Loucy (cell line): ENCODE data around the gene METTL18.

Experiments used
- H2AFZ ChIP-seq: fragments of 200-600 bp; sonication (generic); 2 replicates; pipeline ENCODE4 v1.6.0; 2016; ENCODE audit warnings: antibody characterized with exemption, mild to moderate bottlenecking, low read length, moderate library complexity
- H3F3A ChIP-seq: fragments of 200-600 bp; 2 replicates; pipeline ENCODE4 v1.6.0; 2016; ENCODE audit warnings: antibody characterized with exemption, low read depth, mild to moderate bottlenecking
- H3K27me3 ChIP-seq: fragments of 200-600 bp; sonication (generic); 2 replicates; pipeline ENCODE4 v1.6.1; 2014; ENCODE audit warnings: low read length, mild to moderate bottlenecking; ENCODE audit not compliant: insufficient read depth, poor library complexity, severe bottlenecking
- H3K36me3 ChIP-seq: fragments of 200-600 bp; sonication (generic); 2 replicates; pipeline ENCODE4 v1.6.1; 2016; ENCODE audit warnings: low read length; ENCODE audit not compliant: insufficient read depth
- H3K4me1 ChIP-seq: fragments of 200-600 bp; sonication (generic); 2 replicates; pipeline ENCODE4 v1.5.1; 2014; ENCODE audit warnings: low read length, mild to moderate bottlenecking; ENCODE audit not compliant: insufficient read depth, poor library complexity, severe bottlenecking
- H3K4me2 ChIP-seq: fragments of 200-600 bp; sonication (generic); 2 replicates; pipeline ENCODE4 v1.6.0; 2014; ENCODE audit warnings: antibody characterized with exemption, low read length, low read depth, mild to moderate bottlenecking; ENCODE audit not compliant: poor library complexity, severe bottlenecking
- H3K4me3 ChIP-seq: fragments of 200-600 bp; sonication (generic); 2 replicates; pipeline ENCODE4 v1.5.1; 2014; ENCODE audit warnings: low read length, mild to moderate bottlenecking, mixed read lengths; ENCODE audit not compliant: poor library complexity, severe bottlenecking
- H3K79me2 ChIP-seq: fragments of 200-600 bp; sonication (generic); 2 replicates; pipeline ENCODE4 v1.6.1; 2014; ENCODE audit warnings: low read length; ENCODE audit not compliant: insufficient read depth
- H3K9ac ChIP-seq: fragments of 200-600 bp; sonication (generic); 2 replicates; pipeline ENCODE4 v1.6.0; 2014; ENCODE audit warnings: mild to moderate bottlenecking, low read depth, low read length, moderate library complexity; ENCODE audit not compliant: poor library complexity, severe bottlenecking
- H3K9me2 ChIP-seq: fragments of 200-600 bp; sonication (generic); replicated peaks from 2 replicates; pipeline ENCODE4 v1.6.1; 2016; ENCODE audit warnings: low read depth, low read length, mixed read lengths
- H3K9me3 ChIP-seq: fragments of 200-600 bp; sonication (generic); 2 replicates; pipeline ENCODE4 v1.6.1; 2014; ENCODE audit warnings: mild to moderate bottlenecking, antibody characterized with exemption, low read length, low read depth; ENCODE audit not compliant: insufficient read depth
- H4K20me1 ChIP-seq: fragments of 200-600 bp; sonication (generic); 2 replicates; pipeline ENCODE4 v1.6.0; 2014; ENCODE audit warnings: antibody characterized with exemption, low read length, mild to moderate bottlenecking; ENCODE audit not compliant: insufficient read depth, poor library complexity, severe bottlenecking
- CTCF ChIP-seq: fragments of 200-600 bp; sonication (generic); conservative IDR thresholded peaks from 2 replicates; pipeline ENCODE4 v1.5.1; 2014; ENCODE audit warnings: mild to moderate bottlenecking, antibody characterized with exemption, low read length
- EZH2phosphoT487 ChIP-seq: fragments of 200-600 bp; IDR thresholded peaks from 2 replicates; pipeline ENCODE4 v1.6.1; 2018; ENCODE audit warnings: antibody characterized with exemption, mild to moderate bottlenecking, moderate library complexity, borderline replicate concordance

METTL18 gene

DNA sequence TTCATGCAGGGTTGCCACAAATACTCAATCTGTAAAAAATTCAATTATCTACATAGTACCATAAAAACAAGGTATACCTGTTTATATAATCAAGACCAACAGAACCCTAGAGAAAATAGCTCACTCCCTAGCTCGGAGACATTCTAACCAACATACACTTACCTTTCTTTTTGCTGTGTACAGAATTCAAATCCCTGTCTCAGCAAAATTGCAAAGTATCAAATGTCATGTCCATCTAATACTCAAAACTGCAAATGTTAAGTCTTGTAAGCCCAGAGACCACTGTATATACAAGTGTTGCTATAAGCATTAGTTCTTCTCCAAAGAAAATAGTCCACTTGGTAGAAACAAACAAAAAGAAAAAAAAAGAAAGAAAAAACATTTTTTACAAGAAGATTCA is 44.7 kb downstream of the METTL18 start:
- H2AFZ ChIP-seq = no peak overlapping the region
- H3K79me2 ChIP-seq = no peaks in the 10 kb centered on the region
- H3K27me3 ChIP-seq = no peaks in the 10 kb centered on the region
- no peak for TF ChIP-seq CTCF
- TF ChIP-seq EZH2phosphoT487 = no peak
- H3K9ac ChIP-seq = no peak overlapping the region
- no peaks in the 10 kb centered on the region for H3K9me3 ChIP-seq
- H3K9me2 ChIP-seq = no peaks in the 10 kb centered on the region
- H3K4me1 ChIP-seq = no peaks in the 10 kb centered on the region
- no peak overlapping the region for H3K4me2 ChIP-seq
- H3K4me3 ChIP-seq = no peak overlapping the region
- no peaks in the 10 kb centered on the region for H4K20me1 ChIP-seq
- H3K36me3 ChIP-seq = no peaks in the 10 kb centered on the region
- H3F3A ChIP-seq = no peaks in the 10 kb centered on the region

DNA sequence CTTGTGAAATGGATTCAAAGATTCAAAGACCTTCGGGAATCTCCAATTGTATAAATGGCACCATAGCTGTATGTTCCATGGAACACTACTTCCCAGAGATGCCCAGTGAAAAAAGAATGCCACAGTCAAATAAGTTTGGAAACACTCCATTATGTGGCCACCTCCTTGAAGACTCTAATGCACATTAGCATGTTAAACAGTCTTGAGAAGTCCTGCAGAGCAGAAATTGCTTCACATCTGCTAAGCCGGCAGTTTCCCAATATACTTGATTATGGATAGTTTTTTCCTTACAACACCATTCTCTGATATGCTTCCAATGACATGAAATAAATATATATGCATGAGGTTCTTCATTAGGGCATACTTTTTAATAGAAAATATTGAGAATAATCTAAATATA is 48.2 kb downstream of the METTL18 start:
- H3K9ac ChIP-seq = no peak overlapping the region
- no peaks in the 10 kb centered on the region for H4K20me1 ChIP-seq
- no peaks in the 10 kb centered on the region for H3K36me3 ChIP-seq
- H2AFZ ChIP-seq = no peak overlapping the region
- H3K27me3 ChIP-seq = no peaks in the 10 kb centered on the region
- no peak overlapping the region for H3K4me2 ChIP-seq
- no peaks in the 10 kb centered on the region for H3K9me2 ChIP-seq
- H3F3A ChIP-seq = no peaks in the 10 kb centered on the region
- TF ChIP-seq CTCF = no peak
- no peak for TF ChIP-seq EZH2phosphoT487
- no peaks in the 10 kb centered on the region for H3K9me3 ChIP-seq
- H3K4me3 ChIP-seq = no peak overlapping the region
- H3K4me1 ChIP-seq = no peaks in the 10 kb centered on the region
- no peaks in the 10 kb centered on the region for H3K79me2 ChIP-seq

- H3K4me1 ChIP-seq = no peaks in the 10 kb centered on the region
- H2AFZ ChIP-seq = no peak overlapping the region
- no peaks in the 10 kb centered on the region for H3K27me3 ChIP-seq
- H3K9me3 ChIP-seq = no peaks in the 10 kb centered on the region
- H3K36me3 ChIP-seq = no peaks in the 10 kb centered on the region
- H3K79me2 ChIP-seq = no peaks in the 10 kb centered on the region
- no peak overlapping the region for H3K9ac ChIP-seq
- no peaks in the 10 kb centered on the region for H3F3A ChIP-seq
- no peak for TF ChIP-seq CTCF
- TF ChIP-seq EZH2phosphoT487 = no peak
- H3K4me2 ChIP-seq = no peak overlapping the region
- H3K9me2 ChIP-seq = no peaks in the 10 kb centered on the region
- no peaks in the 10 kb centered on the region for H4K20me1 ChIP-seq
- no peak overlapping the region for H3K4me3 ChIP-seq
These were observed 49.5 kb downstream of the METTL18 start for GRCh38 chr1:169745015-169745861.
